HepG2 (cell line): Measurements from ENCODE around the gene LGALS1. TPM values are rescaled to one million over a fixed set of nuclear protein-coding genes. Genes with fewer than 3 reads are reported as not detected.
A peak's percentile ranks its signal among the peaks of the same experiment; 100 is the strongest.

ENCODE experiments used
- ATM ChIP-seq: fragments of 450-650 bp; IDR thresholded peaks from 2 replicates; pipeline ENCODE4 v1.7.1; 2017; ENCODE audit warnings: mild to moderate bottlenecking, borderline replicate concordance
- FOSL2 ChIP-seq: sonication (generic); formaldehyde crosslinking; IDR thresholded peaks from 2 replicates; pipeline ENCODE4 v1.4.0; 2020; ENCODE audit warnings: missing genetic modification reagents
- HDAC1 ChIP-seq: sonication (generic); formaldehyde crosslinking; IDR thresholded peaks from 2 replicates; pipeline ENCODE4 v1.5.1; 2020; ENCODE audit warnings: mild to moderate bottlenecking, missing genetic modification reagents
- IRF2 ChIP-seq: IDR thresholded peaks from 2 replicates; pipeline ENCODE4 v1.6.1; 2018; ENCODE audit warnings: missing genetic modification reagents, missing compliant biosample characterization
- LCORL ChIP-seq, 2 experiments: fragments of 450-650 bp in 1 of 2; sonication (generic) in 1 of 2; formaldehyde crosslinking in 1 of 2; IDR thresholded peaks; 2 replicates each; pipeline versions ENCODE4 v1.5.0 to v1.6.1; 2017 to 2020; ENCODE audit warnings: antibody characterized with exemption in 1 of 2, missing genetic modification reagents in 1 of 2
- NR2F1 ChIP-seq, 2 experiments: fragments of 450-650 bp in 1 of 2; formaldehyde crosslinking in 1 of 2; IDR thresholded peaks; 2 replicates each; pipeline versions ENCODE4 v1.5.0 to v1.6.1; 2016 to 2020; ENCODE audit warnings: mild to moderate bottlenecking in 1 of 2, missing compliant biosample characterization in 1 of 2, missing genetic modification reagents in 1 of 2, moderate library complexity in 1 of 2
- SALL1 ChIP-seq: sonication (generic); formaldehyde crosslinking; IDR thresholded peaks from 2 replicates; pipeline ENCODE4 v1.8.0; 2022; ENCODE audit warnings: mild to moderate bottlenecking, missing genetic modification reagents
- SIX1 ChIP-seq: sonication (generic); formaldehyde crosslinking; IDR thresholded peaks from 2 replicates; pipeline ENCODE4 v1.4.0; 2020; ENCODE audit warnings: missing genetic modification reagents, borderline replicate concordance
- SP1 ChIP-seq, 2 experiments: fragments of 450-650 bp in 1 of 2; sonication (generic) in 1 of 2; formaldehyde crosslinking in 1 of 2; IDR thresholded peaks; 2 replicates each; pipeline versions ENCODE4 v1.4.0 to v1.6.1; 2016 to 2020; ENCODE audit warnings: missing genetic modification reagents in 1 of 2
- SYNCRIP ChIP-seq: fragments of 200-400 bp; formaldehyde crosslinking; IDR thresholded peaks from 2 replicates; pipeline ENCODE4 v1.6.1; 2018; ENCODE audit warnings: mild to moderate bottlenecking, low read depth, low read length; ENCODE audit not compliant: insufficient read depth
- TFE3 ChIP-seq: IDR thresholded peaks from 2 replicates; pipeline ENCODE4 v1.6.1; 2016
- XRCC5 ChIP-seq: fragments of 200-400 bp; formaldehyde crosslinking; optimal IDR thresholded peaks from 2 replicates; pipeline ENCODE3; 2017; ENCODE audit warnings: mild to moderate bottlenecking, low read length
- ZHX1 ChIP-seq: sonication (generic); formaldehyde crosslinking; IDR thresholded peaks from 2 replicates; pipeline ENCODE4 v1.8.1; 2022; ENCODE audit warnings: low read depth, mild to moderate bottlenecking, missing genetic modification reagents
- ZIK1 ChIP-seq: sonication (generic); formaldehyde crosslinking; IDR thresholded peaks from 2 replicates; pipeline ENCODE4 v1.5.0; 2020; ENCODE audit warnings: mild to moderate bottlenecking, low read depth, missing genetic modification reagents, borderline replicate concordance
- ZNF280B ChIP-seq: sonication (generic); formaldehyde crosslinking; IDR thresholded peaks from 2 replicates; pipeline ENCODE4 v1.5.0; 2020; ENCODE audit warnings: missing genetic modification reagents, mild to moderate bottlenecking, borderline replicate concordance
- ZNF292 ChIP-seq: sonication (generic); formaldehyde crosslinking; IDR thresholded peaks from 2 replicates; pipeline ENCODE4 v1.8.1; 2022; ENCODE audit warnings: mild to moderate bottlenecking, low read depth, missing genetic modification reagents, borderline replicate concordance
- ZNF550 ChIP-seq: sonication (generic); formaldehyde crosslinking; IDR thresholded peaks from 2 replicates; pipeline ENCODE4 v1.4.0; 2020; ENCODE audit warnings: mild to moderate bottlenecking, missing genetic modification reagents, borderline replicate concordance
- ZNF619 ChIP-seq: sonication (generic); formaldehyde crosslinking; IDR thresholded peaks from 2 replicates; pipeline ENCODE4 v1.4.0; 2020; ENCODE audit warnings: mild to moderate bottlenecking, missing genetic modification reagents
- ZNF678 ChIP-seq: sonication (generic); formaldehyde crosslinking; IDR thresholded peaks from 2 replicates; pipeline ENCODE4 v1.4.0; 2020; ENCODE audit warnings: mild to moderate bottlenecking, missing genetic modification reagents
- ZUFSP ChIP-seq: sonication (generic); formaldehyde crosslinking; IDR thresholded peaks from 2 replicates; pipeline ENCODE4 v1.9.0; 2021; ENCODE audit warnings: missing genetic modification reagents, mild to moderate bottlenecking, borderline replicate concordance
- polyA plus RNA-seq, 8 experiments: library from polyadenylated mRNA; depleted of rRNA in 3 of 8; stranded (reverse) in 7 of 8; unstranded in 1 of 8; fragments of >200 nt; fragmentation: Illumina TruSeq in 4 of 8; extraction: Trizol in 4 of 8; gene quantifications; 2 replicates each; pipeline versions ENCODE4 v1.2.1 to v1.2.3, GENCODE V29; 2011 to 2016; ENCODE audit warnings: low read depth in 4 of 8, missing spikeins in 1 of 8, mixed read lengths in 1 of 8; ENCODE audit not compliant: insufficient read depth in 1 of 8
- total RNA-seq, 5 experiments: library from RNA; depleted of rRNA; stranded (reverse); fragments of >200 nt; fragmentation: Illumina TruSeq; extraction: Trizol; gene quantifications; 2 replicates each; pipeline ENCODE4 v1.2.3, GENCODE V29; 2016; ENCODE audit warnings: low read depth in 1 of 5

Gene LGALS1
- total and polyA plus RNA-seq, 2 of the 13 experiments (the other 11 are each of a cell fraction or from before 2014, with no cell fraction given) = 103 to 858 TPM

- TF ChIP-seq FOSL2 (CRISPR knock-in tag) = peak; percentile 84
- 0 out of 2 replicates have a peak, but pooled peaks have one; percentile 27 for TF ChIP-seq HDAC1 (CRISPR knock-in tag)
- no peak for TF ChIP-seq NR2F1 (CRISPR knock-in tag; IDR thresholded peaks at IDR 0.05)
- no peak for TF ChIP-seq ZUFSP (CRISPR knock-in tag)
- TF ChIP-seq SALL1 (CRISPR knock-in tag) = peak; percentile 46
- TF ChIP-seq ZIK1 = no peak
- no peak for TF ChIP-seq ATM
- no peak; the same call in 1 of the 2 replicates for TF ChIP-seq ZNF619
- TF ChIP-seq ZNF550 (CRISPR knock-in tag) = no peak
- peak; percentile 24; the same call in 1 of the 2 replicates for TF ChIP-seq ZHX1 (CRISPR knock-in tag)
- TF ChIP-seq ZNF678 (CRISPR knock-in tag) = no peak
- no peak for TF ChIP-seq LCORL (IDR thresholded peaks at IDR 0.05)
- TF ChIP-seq LCORL (CRISPR knock-in tag; IDR thresholded peaks at IDR 0.05) = peak; percentile 87
- TF ChIP-seq ZNF280B (CRISPR knock-in tag) = no peak
- TF ChIP-seq SIX1 (CRISPR knock-in tag) = peak; percentile 37; the same call in 1 of the 2 replicates
- no peak for TF ChIP-seq SP1 (IDR thresholded peaks at IDR 0.05)
- TF ChIP-seq SP1 (CRISPR knock-in tag; IDR thresholded peaks at IDR 0.05) = peak; percentile 79
- peak; percentile 71 for TF ChIP-seq ZNF292 (CRISPR knock-in tag)
- TF ChIP-seq SYNCRIP = no peak
- no peak; the same call in 1 of the 2 replicates for TF ChIP-seq IRF2 (CRISPR knock-in tag)
- TF ChIP-seq XRCC5 = no peak
- TF ChIP-seq TFE3 (CRISPR knock-in tag) = no peak
These were observed 41.6 kb upstream of the LGALS1 start (continued) for GRCh38 chr22:37633625-37634416.
